ENCODE data around the gene NATD1.

DNA sequence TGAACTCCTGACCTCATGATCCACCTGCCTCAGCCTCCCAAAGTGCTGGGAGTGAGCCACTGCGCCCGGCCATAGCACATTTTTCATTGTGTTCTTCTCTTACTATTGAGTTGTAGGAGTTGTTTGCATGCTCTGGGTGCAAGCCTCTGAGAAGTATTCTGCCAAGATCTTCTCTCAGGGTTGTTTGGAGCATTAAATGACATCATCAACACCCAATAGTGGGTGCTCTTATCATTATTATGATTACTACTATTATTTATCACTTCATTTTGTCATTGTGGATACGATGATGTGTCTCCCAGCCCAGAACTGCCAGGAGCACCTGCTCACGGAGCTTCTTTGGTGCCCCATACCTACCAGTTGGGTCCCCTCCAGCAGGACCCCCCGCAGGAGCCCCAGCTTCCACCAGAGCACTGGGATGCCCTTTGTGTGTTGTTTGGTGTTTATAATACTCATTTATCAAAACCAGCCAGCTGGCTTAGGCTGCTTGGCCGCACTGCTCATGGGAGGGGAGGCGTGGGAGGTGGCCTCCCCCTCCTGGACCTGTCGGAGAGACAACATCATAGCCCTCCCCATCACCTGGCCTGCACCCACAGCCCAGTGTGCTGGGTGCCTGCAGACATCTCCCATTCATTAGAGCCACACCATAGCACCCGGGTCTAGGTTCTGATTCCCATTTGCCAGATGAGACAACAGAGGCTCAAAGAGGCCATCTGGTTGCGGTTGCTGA is 18.4 kb upstream of the NATD1 start:
- no peak for TF ChIP-seq CTCF (IDR thresholded peaks at IDR 0.05; ENCODE audit: insufficient read depth, low read depth, low read length)
- TF ChIP-seq EZH2 (IDR thresholded peaks at IDR 0.05; ENCODE audit: insufficient read depth, low read length) = no peak
